ENCODE measurements around the gene NRXN3.

Gene NRXN3

DNA sequence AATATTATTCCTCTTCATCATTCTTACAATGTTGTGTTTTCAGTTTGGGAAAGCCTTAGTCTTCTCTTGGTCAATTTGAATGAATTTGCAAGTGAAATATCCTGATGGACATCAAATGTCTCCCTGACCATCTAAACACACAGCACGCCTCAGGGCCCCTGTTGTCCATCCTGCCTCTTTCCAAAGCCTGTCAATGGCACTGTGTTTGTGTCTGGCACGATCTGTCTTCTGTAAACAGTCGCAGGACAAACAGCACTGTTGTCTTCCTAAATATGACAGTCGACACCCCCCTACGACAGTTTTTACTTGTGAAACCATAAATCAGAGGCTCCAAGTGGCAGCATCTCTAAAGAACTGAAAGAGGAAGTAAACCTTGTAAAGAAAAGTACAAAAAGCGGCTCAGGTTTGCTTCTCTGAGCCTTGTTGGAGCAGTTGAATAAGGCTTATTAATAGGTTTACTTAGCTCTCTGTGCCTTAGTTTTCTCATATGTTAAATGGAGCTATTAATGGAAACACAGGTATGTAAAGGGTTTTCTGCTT, 285.8 kb downstream of the NRXN3 start:
- no peak overlapping the region for H3K27ac ChIP-seq (ENCODE audit: extremely low read depth, low read depth, low read length)
- H3K9me3 ChIP-seq (ENCODE audit: control insufficient read depth, insufficient read depth, low read depth, low read length), result no peaks in the 10 kb centered on the region
- H3K4me3 ChIP-seq (ENCODE audit: low read depth, low read length), result no peak overlapping the region
- no peaks in the 10 kb centered on the region for H3K4me1 ChIP-seq (ENCODE audit: control insufficient read depth, insufficient read depth, low read length)
- POLR2A ChIA-PET, result no interaction called here
- no peaks in the 10 kb centered on the region for H3K36me3 ChIP-seq (ENCODE audit: control insufficient read depth in 2 of 2, insufficient read depth in 1 of 2, low read length in 2 of 2)
- TF ChIP-seq ZNF510 (tag by site-specific recombination; IDR thresholded peaks at IDR 0.05; ENCODE audit: insufficient replicate concordance), result no peak
- TF ChIP-seq, protein P1, sequence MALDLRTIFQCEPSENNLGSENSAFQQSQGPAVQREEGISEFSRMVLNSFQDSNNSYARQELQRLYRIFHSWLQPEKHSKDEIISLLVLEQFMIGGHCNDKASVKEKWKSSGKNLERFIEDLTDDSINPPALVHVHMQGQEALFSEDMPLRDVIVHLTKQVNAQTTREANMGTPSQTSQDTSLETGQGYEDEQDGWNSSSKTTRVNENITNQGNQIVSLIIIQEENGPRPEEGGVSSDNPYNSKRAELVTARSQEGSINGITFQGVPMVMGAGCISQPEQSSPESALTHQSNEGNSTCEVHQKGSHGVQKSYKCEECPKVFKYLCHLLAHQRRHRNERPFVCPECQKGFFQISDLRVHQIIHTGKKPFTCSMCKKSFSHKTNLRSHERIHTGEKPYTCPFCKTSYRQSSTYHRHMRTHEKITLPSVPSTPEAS (tag by site-specific recombination; IDR thresholded peaks at IDR 0.05), result no peak
- TF ChIP-seq SP7 (tag by site-specific recombination; IDR thresholded peaks at IDR 0.05), result no peak
- no peak for TF ChIP-seq ZNF266 (tag by site-specific recombination; IDR thresholded peaks at IDR 0.05; ENCODE audit: low read depth)
- no peak for TF ChIP-seq SALL2 (tag by site-specific recombination; IDR thresholded peaks at IDR 0.05; ENCODE audit: borderline replicate concordance)
- CTCF ChIA-PET, result no interaction called here

DNA sequence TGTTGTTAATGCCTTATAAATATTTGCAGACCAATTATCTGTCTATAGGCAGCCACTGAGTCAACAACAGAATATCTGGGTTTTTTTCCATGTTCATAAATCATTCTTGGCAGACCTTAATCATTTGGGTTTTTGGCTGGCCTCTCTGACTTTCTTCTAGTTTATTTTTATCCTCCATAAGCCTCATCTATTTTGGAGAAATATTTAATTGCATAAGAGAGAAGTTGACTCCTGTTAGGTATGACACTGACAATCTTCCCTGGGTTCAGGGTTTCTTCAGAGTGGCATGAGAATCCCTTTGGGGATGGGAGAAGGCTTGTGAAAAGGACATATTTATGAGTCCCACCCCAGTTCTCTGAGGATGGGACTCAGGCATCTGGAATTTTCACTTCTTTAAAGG, 299.8 kb downstream of the NRXN3 start:
- Histone ChIP-seq H3K4me1 (ENCODE audit: control insufficient read depth, insufficient read depth, low read length) (no peaks in the 10 kb centered on the region), H3K9me3 (ENCODE audit: control insufficient read depth, insufficient read depth, low read depth, low read length) (no peaks in the 10 kb centered on the region), H3K36me3 (ENCODE audit: control insufficient read depth in 2 of 2, insufficient read depth in 1 of 2, low read length in 2 of 2) (no peaks in the 10 kb centered on the region), H3K27ac (ENCODE audit: extremely low read depth, low read depth, low read length) (no peak overlapping the region), H3K4me3 (ENCODE audit: low read depth, low read length) (no peak overlapping the region)
- CTCF ChIA-PET, result no interaction called here
- POLR2A ChIA-PET, result no interaction called here
- TF ChIP-seq PRDM1 (tag by site-specific recombination; IDR thresholded peaks at IDR 0.05) (no peak), ZFHX2 (tag by site-specific recombination; conservative IDR thresholded peaks at IDR 0.05) (no peak), SCRT1 (tag by site-specific recombination; IDR thresholded peaks at IDR 0.05; ENCODE audit: borderline replicate concordance) (no peak), GLI4 (tag by site-specific recombination; IDR thresholded peaks at IDR 0.05) (no peak), ZFP37 (tag by site-specific recombination; IDR thresholded peaks at IDR 0.05) (no peak), ZNF510 (tag by site-specific recombination; IDR thresholded peaks at IDR 0.05; ENCODE audit: insufficient replicate concordance) (no peak), SP2 (tag by site-specific recombination; IDR thresholded peaks at IDR 0.05) (no peak), ZBTB48 (tag by site-specific recombination; IDR thresholded peaks at IDR 0.05) (no peak), ZNF114 (tag by site-specific recombination; IDR thresholded peaks at IDR 0.05) (no peak), MZF1 (tag by site-specific recombination; IDR thresholded peaks at IDR 0.05; ENCODE audit: borderline replicate concordance) (no peak), KLF16 (tag by site-specific recombination; IDR thresholded peaks at IDR 0.05) (no peak)
- TF ChIP-seq, protein P2, sequence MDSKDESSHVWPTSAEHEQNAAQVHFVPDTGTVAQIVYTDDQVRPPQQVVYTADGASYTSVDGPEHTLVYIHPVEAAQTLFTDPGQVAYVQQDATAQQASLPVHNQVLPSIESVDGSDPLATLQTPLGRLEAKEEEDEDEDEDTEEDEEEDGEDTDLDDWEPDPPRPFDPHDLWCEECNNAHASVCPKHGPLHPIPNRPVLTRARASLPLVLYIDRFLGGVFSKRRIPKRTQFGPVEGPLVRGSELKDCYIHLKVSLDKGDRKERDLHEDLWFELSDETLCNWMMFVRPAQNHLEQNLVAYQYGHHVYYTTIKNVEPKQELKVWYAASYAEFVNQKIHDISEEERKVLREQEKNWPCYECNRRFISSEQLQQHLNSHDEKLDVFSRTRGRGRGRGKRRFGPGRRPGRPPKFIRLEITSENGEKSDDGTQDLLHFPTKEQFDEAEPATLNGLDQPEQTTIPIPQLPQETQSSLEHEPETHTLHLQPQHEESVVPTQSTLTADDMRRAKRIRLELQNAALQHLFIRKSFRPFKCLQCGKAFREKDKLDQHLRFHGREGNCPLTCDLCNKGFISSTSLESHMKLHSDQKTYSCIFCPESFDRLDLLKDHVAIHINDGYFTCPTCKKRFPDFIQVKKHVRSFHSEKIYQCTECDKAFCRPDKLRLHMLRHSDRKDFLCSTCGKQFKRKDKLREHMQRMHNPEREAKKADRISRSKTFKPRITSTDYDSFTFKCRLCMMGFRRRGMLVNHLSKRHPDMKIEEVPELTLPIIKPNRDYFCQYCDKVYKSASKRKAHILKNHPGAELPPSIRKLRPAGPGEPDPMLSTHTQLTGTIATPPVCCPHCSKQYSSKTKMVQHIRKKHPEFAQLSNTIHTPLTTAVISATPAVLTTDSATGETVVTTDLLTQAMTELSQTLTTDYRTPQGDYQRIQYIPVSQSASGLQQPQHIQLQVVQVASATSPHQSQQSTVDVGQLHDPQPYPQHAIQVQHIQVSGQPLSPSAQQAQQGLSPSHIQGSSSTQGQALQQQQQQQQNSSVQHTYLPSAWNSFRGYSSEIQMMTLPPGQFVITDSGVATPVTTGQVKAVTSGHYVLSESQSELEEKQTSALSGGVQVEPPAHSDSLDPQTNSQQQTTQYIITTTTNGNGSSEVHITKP (tag by site-specific recombination; IDR thresholded peaks at IDR 0.05), result no peak
- TF ChIP-seq, protein P3, sequence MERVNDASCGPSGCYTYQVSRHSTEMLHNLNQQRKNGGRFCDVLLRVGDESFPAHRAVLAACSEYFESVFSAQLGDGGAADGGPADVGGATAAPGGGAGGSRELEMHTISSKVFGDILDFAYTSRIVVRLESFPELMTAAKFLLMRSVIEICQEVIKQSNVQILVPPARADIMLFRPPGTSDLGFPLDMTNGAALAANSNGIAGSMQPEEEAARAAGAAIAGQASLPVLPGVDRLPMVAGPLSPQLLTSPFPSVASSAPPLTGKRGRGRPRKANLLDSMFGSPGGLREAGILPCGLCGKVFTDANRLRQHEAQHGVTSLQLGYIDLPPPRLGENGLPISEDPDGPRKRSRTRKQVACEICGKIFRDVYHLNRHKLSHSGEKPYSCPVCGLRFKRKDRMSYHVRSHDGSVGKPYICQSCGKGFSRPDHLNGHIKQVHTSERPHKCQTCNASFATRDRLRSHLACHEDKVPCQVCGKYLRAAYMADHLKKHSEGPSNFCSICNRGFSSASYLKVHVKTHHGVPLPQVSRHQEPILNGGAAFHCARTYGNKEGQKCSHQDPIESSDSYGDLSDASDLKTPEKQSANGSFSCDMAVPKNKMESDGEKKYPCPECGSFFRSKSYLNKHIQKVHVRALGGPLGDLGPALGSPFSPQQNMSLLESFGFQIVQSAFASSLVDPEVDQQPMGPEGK (tag by site-specific recombination; IDR thresholded peaks at IDR 0.05), result no peak
- TF ChIP-seq, protein P4, sequence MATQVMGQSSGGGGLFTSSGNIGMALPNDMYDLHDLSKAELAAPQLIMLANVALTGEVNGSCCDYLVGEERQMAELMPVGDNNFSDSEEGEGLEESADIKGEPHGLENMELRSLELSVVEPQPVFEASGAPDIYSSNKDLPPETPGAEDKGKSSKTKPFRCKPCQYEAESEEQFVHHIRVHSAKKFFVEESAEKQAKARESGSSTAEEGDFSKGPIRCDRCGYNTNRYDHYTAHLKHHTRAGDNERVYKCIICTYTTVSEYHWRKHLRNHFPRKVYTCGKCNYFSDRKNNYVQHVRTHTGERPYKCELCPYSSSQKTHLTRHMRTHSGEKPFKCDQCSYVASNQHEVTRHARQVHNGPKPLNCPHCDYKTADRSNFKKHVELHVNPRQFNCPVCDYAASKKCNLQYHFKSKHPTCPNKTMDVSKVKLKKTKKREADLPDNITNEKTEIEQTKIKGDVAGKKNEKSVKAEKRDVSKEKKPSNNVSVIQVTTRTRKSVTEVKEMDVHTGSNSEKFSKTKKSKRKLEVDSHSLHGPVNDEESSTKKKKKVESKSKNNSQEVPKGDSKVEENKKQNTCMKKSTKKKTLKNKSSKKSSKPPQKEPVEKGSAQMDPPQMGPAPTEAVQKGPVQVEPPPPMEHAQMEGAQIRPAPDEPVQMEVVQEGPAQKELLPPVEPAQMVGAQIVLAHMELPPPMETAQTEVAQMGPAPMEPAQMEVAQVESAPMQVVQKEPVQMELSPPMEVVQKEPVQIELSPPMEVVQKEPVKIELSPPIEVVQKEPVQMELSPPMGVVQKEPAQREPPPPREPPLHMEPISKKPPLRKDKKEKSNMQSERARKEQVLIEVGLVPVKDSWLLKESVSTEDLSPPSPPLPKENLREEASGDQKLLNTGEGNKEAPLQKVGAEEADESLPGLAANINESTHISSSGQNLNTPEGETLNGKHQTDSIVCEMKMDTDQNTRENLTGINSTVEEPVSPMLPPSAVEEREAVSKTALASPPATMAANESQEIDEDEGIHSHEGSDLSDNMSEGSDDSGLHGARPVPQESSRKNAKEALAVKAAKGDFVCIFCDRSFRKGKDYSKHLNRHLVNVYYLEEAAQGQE (tag by site-specific recombination; IDR thresholded peaks at IDR 0.05), result no peak
- TF ChIP-seq, protein P5, sequence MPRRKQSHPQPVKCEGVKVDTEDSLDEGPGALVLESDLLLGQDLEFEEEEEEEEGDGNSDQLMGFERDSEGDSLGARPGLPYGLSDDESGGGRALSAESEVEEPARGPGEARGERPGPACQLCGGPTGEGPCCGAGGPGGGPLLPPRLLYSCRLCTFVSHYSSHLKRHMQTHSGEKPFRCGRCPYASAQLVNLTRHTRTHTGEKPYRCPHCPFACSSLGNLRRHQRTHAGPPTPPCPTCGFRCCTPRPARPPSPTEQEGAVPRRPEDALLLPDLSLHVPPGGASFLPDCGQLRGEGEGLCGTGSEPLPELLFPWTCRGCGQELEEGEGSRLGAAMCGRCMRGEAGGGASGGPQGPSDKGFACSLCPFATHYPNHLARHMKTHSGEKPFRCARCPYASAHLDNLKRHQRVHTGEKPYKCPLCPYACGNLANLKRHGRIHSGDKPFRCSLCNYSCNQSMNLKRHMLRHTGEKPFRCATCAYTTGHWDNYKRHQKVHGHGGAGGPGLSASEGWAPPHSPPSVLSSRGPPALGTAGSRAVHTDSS (tag by site-specific recombination; IDR thresholded peaks at IDR 0.05), result no peak
